Neuronal stem cell (in vitro differentiated cells): Measurements from ENCODE around the gene PCDHGA4.
"Not testable (repeated sequence)": the region's sequence is repeated elsewhere in the genome, so short reads cannot be mapped to it uniquely, and the experiment has no call there.

Source experiments
- DNase-seq: peaks from one replicate; pipeline ENCODE4 v3.0.0-alpha.2; 2013; ENCODE audit warnings: low spot score
- H2AFZ ChIP-seq: one replicate; pipeline ENCODE4 v1.6.1; 2013; ENCODE audit warnings: mild to moderate bottlenecking, low read length, inconsistent platforms
- H2AK5ac ChIP-seq: 2 replicates; pipeline ENCODE4 v1.6.1; 2013; ENCODE audit warnings: low read depth, mild to moderate bottlenecking, inconsistent platforms, low read length, moderate library complexity, mixed read lengths
- H2BK120ac ChIP-seq: 2 replicates; pipeline ENCODE4 v1.6.1; 2013; ENCODE audit warnings: low read depth, mild to moderate bottlenecking, inconsistent platforms, low read length, moderate library complexity, mixed read lengths
- H2BK12ac ChIP-seq: one replicate; pipeline ENCODE4 v1.6.1; 2013; ENCODE audit warnings: low read length, inconsistent platforms
- H2BK15ac ChIP-seq: 2 replicates; pipeline ENCODE4 v1.6.1; 2013; ENCODE audit warnings: mild to moderate bottlenecking, low read length, inconsistent platforms, mixed read lengths
- H2BK5ac ChIP-seq: one replicate; pipeline ENCODE4 v1.6.1; 2013; ENCODE audit warnings: inconsistent platforms, mild to moderate bottlenecking, low read length, moderate library complexity
- H3K14ac ChIP-seq: one replicate; pipeline ENCODE4 v1.6.1; 2013; ENCODE audit warnings: low read length, inconsistent platforms
- H3K18ac ChIP-seq: 2 replicates; pipeline ENCODE4 v1.6.1; 2013; ENCODE audit warnings: low read length, inconsistent platforms
- H3K23ac ChIP-seq: 2 replicates; pipeline ENCODE4 v1.6.1; 2013; ENCODE audit warnings: low read depth, mild to moderate bottlenecking, mixed read lengths, low read length, inconsistent platforms; ENCODE audit not compliant: poor library complexity
- H3K27ac ChIP-seq: replicated peaks from 3 replicates; pipeline ENCODE4 v1.5.1; 2013; ENCODE audit warnings: low read length, inconsistent platforms
- H3K27me3 ChIP-seq, 3 experiments: 2 replicates each; pipeline ENCODE4 v1.6.1; 2013; ENCODE audit warnings: low read length in 3 of 3, mild to moderate bottlenecking in 2 of 3, inconsistent platforms in 1 of 3, low read depth in 1 of 3, mixed read lengths in 1 of 3, moderate library complexity in 1 of 3; ENCODE audit not compliant: control insufficient read depth in 3 of 3, insufficient read depth in 3 of 3
- H3K36me3 ChIP-seq, 2 donors: replicated peaks in 1 of 2; 2 replicates each; pipeline ENCODE4 v1.6.1; 2013; ENCODE audit warnings: low read length in 2 of 2; ENCODE audit not compliant: control insufficient read depth in 2 of 2, insufficient read depth in 2 of 2
- H3K4ac ChIP-seq: 2 replicates; pipeline ENCODE4 v1.6.1; 2013; ENCODE audit warnings: inconsistent platforms, mild to moderate bottlenecking, low read length, moderate library complexity
- H3K4me1 ChIP-seq, 2 donors: 1 replicate in 1 of 2; 2 replicates in 1 of 2; pipeline ENCODE4 v1.6.1; 2013; ENCODE audit warnings: low read length in 2 of 2, low read depth in 1 of 2; ENCODE audit not compliant: control insufficient read depth in 2 of 2, insufficient read depth in 1 of 2
- H3K4me2 ChIP-seq: one replicate; pipeline ENCODE4 v1.6.1; 2013; ENCODE audit warnings: mild to moderate bottlenecking, low read length, inconsistent platforms; ENCODE audit not compliant: insufficient read depth, poor library complexity, severe bottlenecking
- H3K4me3 ChIP-seq, 2 donors: 2 replicates each; pipeline ENCODE4 v1.5.1; 2013; ENCODE audit warnings: low read length in 2 of 2, mild to moderate bottlenecking in 2 of 2, inconsistent platforms in 1 of 2, moderate library complexity in 1 of 2
- H3K79me1 ChIP-seq: one replicate; pipeline ENCODE4 v1.6.1; 2013; ENCODE audit warnings: low read depth, mild to moderate bottlenecking, inconsistent platforms, low read length, moderate library complexity
- H3K9ac ChIP-seq: one replicate; pipeline ENCODE4 v1.6.1; 2013; ENCODE audit warnings: mild to moderate bottlenecking, low read depth, low read length, inconsistent platforms; ENCODE audit not compliant: poor library complexity
- H3K9me3 ChIP-seq, 2 donors: replicated peaks in 1 of 2; 2 replicates each; pipeline versions ENCODE3 to v1.6.1; 2013; ENCODE audit warnings: low read length in 2 of 2, mild to moderate bottlenecking in 2 of 2, inconsistent platforms in 1 of 2, low read depth in 1 of 2, mixed read lengths in 1 of 2, moderate library complexity in 1 of 2; ENCODE audit not compliant: control insufficient read depth in 2 of 2, insufficient read depth in 1 of 2
- H4K8ac ChIP-seq: one replicate; pipeline ENCODE4 v1.6.1; 2013; ENCODE audit warnings: low read depth, mild to moderate bottlenecking, inconsistent platforms, low read length, moderate library complexity
- H4K91ac ChIP-seq: one replicate; pipeline ENCODE4 v1.6.1; 2013; ENCODE audit warnings: low read length, low read depth, mild to moderate bottlenecking, inconsistent platforms; ENCODE audit not compliant: poor library complexity
- WGBS, 2 donors: extraction: QIAGEN DNeasy Blood & Tissue Kit; methylation state at CpG; one replicate each; pipeline ENCODE4 v1.1.7; 2013; ENCODE audit warnings: missing lambda C conversion rate in 2 of 2, mixed read lengths in 1 of 2; ENCODE audit not compliant: insufficient read length in 2 of 2, insufficient replicate concordance in 1 of 2; ENCODE audit errors: extremely low coverage in 2 of 2; 5-methylcytosine and 5-hydroxymethylcytosine counted together

Gene PCDHGA4

GRCh38 chr5:141387557-141388311 is 32.9 kb downstream of the PCDHGA4 start, which contains the start of gene PCDHGB4:
PCDHGB4 (plus strand) TSS chr5:141387698; CDS start chr5:141387885, 187 bp downstream.
- Histone ChIP-seq H3K4me3 (peak within 1 kb of the TSS in 1 of 2 donors; percentile 42), H3K4me2 (peak within 1 kb of the TSS; percentile 32), H3K9me3 (peaks cover 40 to 64% of the 10 kb centered on the region in 2 donors), H3K36me3 (peaks cover 7 to 11% of the 10 kb centered on the region in 2 donors), H2AFZ (peak within 1 kb of the TSS; percentile 82)
- not testable (repeated sequence) for H3K27ac ChIP-seq, H3K4ac ChIP-seq, H2BK5ac ChIP-seq, H3K27me3 ChIP-seq, H3K9ac ChIP-seq, H2BK12ac ChIP-seq, H2AK5ac ChIP-seq, H3K18ac ChIP-seq, H2BK15ac ChIP-seq, H3K14ac ChIP-seq, H3K23ac ChIP-seq, H4K91ac ChIP-seq, H3K4me1 ChIP-seq, H4K8ac ChIP-seq, H2BK120ac ChIP-seq, H3K79me1 ChIP-seq
- no CpG with 5 or more reads among the region's 40 CpGs for WGBS, 2 donors
- DNase-seq = peak; percentile 6

- no peak for DNase-seq
- Histone ChIP-seq H2BK5ac (no peak overlapping the region), H3K4me1 (no peaks in the 10 kb centered on the region), H4K91ac (no peak overlapping the region), H2BK15ac (no peak overlapping the region), H2AFZ (no peak overlapping the region), H3K9me3 (peaks cover 39 to 64% of the 10 kb centered on the region in 2 donors), H3K36me3 (peaks cover 11 to 20% of the 10 kb centered on the region in 2 donors), H2BK120ac (no peak overlapping the region), H3K9ac (no peak overlapping the region), H3K18ac (no peak overlapping the region), H3K4ac (no peak overlapping the region), H4K8ac (no peak overlapping the region), H3K14ac (no peak overlapping the region), H3K23ac (no peak overlapping the region), H3K79me1 (peaks cover 4% of the 10 kb centered on the region), H3K4me3 (no peak overlapping the region), H3K27ac (no peak overlapping the region), H2AK5ac (no peak overlapping the region), H3K27me3 (no peaks in the 10 kb centered on the region), H3K4me2 (no peak overlapping the region), H2BK12ac (no peak overlapping the region)
- no CpG with 5 or more reads among the region's 10 CpGs for WGBS, 2 donors
Observed at GRCh38 chr5:141388661-141389060, 33.8 kb downstream of the PCDHGA4 start.

DNA sequence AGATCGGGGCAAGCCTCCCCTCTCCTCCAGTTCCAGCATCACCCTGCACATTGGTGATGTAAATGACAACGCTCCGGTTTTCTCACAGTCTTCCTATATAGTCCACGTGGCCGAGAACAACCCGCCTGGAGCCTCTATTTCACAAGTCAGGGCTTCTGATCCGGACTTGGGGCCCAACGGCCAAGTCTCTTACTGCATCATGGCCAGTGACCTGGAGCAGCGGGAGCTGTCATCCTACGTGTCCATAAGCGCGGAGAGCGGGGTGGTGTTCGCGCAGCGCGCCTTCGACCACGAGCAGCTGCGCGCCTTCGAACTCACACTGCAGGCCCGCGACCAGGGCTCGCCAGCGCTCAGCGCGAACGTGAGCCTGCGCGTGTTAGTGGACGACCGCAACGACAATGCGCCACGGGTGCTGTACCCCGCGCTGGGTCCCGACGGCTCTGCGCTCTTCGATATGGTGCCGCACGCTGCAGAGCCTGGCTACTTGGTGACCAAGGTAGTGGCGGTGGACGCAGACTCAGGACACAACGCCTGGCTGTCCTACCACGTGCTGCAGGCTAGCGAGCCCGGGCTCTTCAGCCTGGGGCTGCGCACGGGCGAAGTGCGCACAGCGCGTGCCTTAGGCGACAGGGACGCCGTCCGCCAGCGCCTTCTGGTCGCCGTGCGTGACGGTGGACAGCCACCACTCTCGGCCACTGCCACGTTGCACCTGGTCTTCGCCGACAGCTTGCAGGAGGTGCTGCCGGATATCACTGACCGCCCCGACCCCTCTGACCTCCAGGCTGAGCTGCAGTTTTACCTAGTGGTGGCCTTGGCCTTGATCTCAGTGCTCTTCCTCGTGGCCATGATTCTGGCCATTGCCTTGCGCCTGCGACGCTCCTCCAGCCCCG is 34.6 kb downstream of the PCDHGA4 start:
- no peak for DNase-seq
- H3K4me3 ChIP-seq = peak overlapping the region in 1 of 2 donors; percentile 24

More for the DNA sequence above, 34.6 kb downstream of the PCDHGA4 start:
- Histone ChIP-seq H2BK12ac (no peak overlapping the region), H3K14ac (no peak overlapping the region), H3K4me1 (no peaks in the 10 kb centered on the region), H3K4me2 (no peak overlapping the region), H2BK15ac (no peak overlapping the region), H3K23ac (peak overlapping the region; percentile 16), H3K79me1 (peaks cover 4% of the 10 kb centered on the region), H3K9ac (peak overlapping the region; percentile 51), H3K4ac (no peak overlapping the region), H3K18ac (peak overlapping the region; percentile 30), H3K27me3 (no peaks in the 10 kb centered on the region), H3K27ac (no peak overlapping the region), H3K36me3 (peaks cover 14 to 26% of the 10 kb centered on the region in 2 donors), H2AFZ (no peak overlapping the region), H4K8ac (no peak overlapping the region), H2BK120ac (no peak overlapping the region), H2BK5ac (no peak overlapping the region), H4K91ac (no peak overlapping the region), H2AK5ac (no peak overlapping the region), H3K9me3 (peaks cover 40 to 70% of the 10 kb centered on the region in 2 donors)
- WGBS, 2 donors = no CpG with 5 or more reads among the region's 77 CpGs
